DMS 273 treated with DMSO at 0.1 percent for 48 hours (cell line): ENCODE results near the gene UXS1.

Experiments
- DNase-seq: peaks from one replicate; lab custom pipeline; 2025; lab: John Stamatoyannopoulos, UW

UXS1 gene

DNA sequence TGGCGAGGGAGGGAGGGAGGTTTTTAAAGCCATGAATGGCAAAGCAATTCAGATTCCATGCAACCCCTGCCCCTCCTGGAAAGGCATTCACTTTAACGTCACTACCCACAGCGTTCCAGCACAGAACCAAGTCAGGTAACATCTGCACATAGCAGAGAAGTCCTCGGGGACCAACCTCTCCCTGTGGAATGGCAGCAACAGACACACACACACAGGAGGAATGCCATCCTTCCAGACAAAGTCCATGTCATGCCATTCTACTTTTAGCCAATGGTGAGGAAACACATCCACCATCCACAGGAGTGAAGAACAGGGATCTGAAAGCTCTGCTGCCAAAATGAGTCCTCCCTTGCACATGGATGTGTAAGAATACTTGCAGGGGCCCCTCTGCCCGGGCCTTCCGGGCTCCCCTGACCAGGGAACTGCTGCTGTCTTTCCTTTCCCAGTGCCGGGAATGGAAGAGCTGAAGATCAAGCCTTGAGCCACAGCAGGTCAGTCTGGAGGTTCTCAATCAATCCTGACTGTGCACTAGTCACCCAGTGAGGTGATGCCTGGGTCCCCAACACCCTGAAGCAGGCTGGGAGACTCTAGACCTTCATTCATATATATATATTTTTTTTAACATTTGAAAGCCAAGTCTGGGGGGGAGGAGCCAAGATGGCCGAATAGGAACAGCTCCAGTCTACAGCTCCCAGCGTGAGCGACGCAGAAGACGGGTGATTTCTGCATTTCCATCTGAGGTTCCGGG, 63.7 kb downstream of the UXS1 start:
- DNase-seq: no peak

DNA sequence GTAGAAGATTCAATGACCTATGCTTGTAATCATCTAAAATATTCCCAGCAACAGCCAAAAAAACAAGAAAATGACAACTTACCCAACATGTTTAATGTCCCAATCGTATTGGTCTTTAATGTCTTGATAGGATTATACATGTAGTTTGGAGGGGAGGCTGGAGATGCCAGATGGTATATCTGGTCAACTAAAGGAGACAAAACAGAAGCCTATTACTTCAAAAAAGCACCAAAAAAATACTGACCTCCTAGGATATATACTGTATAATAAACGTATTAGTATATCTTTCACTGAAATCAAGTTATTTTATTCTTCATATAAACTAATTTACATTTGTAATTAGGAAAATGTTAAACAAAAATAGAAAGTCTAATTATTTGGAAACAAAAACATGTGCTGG, 64.5 kb downstream of the UXS1 start:
- no peak for DNase-seq

DNA sequence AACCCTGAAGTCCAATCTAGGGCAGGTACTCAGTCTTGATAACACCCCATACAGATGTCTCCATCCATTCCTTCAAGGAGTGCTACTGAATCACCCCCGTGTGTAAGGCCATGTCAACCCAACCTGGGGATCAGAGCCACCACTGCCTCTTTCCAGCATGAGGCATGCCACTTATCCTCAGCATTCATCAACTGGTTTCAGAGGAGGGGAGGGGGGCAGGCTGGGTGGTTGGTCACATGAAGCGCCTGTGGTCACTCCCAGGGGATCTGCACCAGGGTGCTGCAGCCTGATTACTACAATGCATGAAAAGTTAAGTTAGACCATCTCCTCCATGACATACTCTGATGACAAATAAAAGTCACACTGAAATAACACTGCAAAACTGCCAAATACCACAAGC, 65.0 kb downstream of the UXS1 start:
- DNase-seq: no peak

- no peak for DNase-seq
Observed at GRCh38 chr2:106127776-106128268, 66.3 kb downstream of the UXS1 start.

DNA sequence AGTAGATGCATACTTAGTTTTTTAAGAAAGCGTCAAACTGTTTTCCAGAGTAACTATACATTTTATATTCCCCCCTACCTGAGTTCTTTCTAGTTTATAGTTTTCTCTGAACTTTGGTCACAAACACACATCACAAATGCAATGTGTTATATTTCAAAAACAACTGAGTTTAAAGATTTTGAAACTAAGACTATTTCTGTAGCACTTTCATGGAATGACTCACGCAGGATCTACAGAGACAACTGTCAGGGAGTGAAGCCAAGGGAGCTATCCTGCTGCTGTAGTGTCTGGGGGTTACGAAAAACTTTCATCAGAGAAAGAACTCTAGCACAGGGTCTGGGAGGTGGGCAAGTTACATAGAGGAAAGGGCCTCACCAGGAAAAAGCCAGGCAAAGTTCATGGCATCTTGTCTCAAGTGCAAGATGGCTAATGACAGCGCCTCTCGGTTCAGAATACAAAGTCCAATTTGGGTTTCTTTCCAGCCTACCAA, 66.8 kb downstream of the UXS1 start:
- DNase-seq: no peak

DNA sequence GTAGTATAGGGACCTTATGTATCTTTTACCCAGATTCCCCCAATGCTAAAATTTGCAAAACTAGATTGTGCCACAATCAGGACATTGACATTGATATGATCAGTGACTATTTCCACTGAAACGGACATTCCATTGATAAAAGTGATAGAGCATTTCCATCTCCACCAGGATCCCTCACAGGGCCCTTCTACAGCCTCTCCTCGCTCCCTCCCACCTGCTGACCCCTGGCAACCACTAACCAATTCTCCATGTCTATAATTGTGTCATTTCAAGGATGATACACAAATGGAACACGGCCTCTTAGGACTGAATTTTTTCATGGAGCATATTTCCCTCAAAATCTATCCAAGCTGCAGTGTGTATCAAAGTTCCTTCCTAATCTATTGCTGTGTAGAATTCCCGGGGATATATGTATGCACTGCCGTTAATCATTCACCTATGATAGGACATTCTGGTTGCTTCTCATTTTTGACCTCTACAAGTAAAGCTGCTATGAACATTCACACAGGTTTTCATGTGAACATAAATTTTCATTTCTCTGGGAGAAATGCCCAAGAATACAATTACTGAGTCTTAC, 67.3 kb downstream of the UXS1 start:
- DNase-seq: no peak

DNA sequence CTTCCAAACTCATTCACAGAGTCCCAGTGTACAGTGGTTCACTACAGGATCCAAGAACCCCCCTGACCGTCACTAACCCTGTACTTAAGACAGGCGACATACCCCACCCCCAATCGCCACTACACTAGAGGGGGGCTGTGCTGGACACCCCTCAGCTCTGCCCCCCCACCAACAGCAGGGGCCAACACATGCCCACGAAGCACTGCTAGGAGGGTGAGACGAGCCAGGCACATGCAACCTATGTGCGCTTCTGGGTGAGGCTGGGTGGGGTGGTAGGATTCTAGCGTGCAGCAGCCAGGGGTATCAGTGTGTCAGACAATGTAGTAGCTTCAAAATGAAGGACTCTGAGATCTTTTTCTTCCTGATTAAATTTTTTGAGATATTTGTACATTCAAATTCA, 67.8 kb downstream of the UXS1 start:
- no peak for DNase-seq

DNA sequence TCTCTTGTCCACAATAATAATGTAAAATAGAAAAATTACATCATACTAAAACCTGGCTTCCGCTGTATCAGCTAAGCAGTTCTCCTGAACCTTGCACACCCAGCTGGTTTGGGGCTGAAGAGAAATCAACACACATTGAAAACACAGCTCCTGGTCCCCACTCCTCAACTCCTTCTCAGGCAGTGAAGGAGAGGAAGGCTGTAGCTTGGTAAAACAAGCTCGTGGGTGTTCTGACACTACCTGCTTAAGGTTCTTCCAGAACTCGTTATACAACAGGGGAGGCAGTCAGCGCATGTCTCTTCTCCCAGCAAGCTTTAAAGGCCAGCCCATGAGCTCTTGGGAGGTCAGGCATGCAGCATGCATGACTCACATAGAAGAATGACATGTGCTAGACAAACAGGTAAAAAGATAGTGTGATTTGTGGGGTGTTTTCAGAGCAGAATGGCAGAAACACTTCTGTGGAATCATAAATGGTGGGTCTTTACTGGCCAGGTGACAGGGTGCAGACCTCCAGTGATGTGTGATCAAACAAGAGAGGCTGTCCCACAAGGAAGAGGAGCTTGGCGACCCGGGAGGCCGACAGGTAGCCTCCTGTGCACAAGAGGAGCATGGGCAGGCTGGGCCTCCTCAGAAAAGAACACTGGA, 69.1 kb downstream of the UXS1 start:
- DNase-seq: no peak

- no peak for DNase-seq
Observed at GRCh38 chr2:106124106-106124756, 69.9 kb downstream of the UXS1 start.

DNA sequence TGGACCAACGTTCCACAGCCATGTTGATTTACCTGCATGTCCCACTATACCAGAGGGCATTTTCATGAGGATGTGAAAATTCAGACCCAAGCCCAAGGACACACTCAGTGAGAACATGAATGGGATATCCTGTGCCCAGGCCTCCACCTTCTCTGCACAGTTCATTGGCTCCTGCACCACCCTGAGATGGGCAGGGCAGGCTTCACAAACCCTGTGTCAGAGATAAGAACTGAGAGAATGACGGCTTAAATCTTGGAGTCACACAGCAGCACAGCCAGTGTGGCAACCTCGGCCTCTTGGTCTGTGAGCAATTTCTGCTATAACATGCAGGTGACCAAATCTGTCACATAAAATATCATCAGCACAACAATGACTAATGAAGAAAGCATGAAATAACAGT, 71.9 kb downstream of the UXS1 start:
- no peak for DNase-seq

DNA sequence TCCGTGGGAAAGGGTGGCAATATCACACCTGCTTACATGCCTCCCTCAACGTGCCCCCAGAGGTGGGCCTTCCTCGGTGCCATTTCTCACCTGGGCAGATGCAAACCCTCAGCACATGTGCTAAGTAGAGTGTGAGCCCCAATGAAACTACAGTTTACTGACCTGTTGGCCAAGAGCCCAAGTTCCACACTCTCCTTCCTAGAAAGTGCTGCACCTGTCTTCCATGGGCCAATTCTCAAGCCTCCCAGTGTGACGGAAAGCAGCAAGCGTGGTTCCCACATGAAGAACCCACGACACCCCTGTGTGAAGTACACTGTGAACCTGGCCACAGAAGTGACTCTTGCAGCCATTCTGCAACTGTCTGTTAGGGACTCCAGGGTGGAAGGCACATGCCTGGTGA, 73.7 kb downstream of the UXS1 start:
- no peak for DNase-seq

GRCh38 chr2:106119074-106119473, 75.0 kb downstream of the UXS1 start:
- no peak for DNase-seq

DNA sequence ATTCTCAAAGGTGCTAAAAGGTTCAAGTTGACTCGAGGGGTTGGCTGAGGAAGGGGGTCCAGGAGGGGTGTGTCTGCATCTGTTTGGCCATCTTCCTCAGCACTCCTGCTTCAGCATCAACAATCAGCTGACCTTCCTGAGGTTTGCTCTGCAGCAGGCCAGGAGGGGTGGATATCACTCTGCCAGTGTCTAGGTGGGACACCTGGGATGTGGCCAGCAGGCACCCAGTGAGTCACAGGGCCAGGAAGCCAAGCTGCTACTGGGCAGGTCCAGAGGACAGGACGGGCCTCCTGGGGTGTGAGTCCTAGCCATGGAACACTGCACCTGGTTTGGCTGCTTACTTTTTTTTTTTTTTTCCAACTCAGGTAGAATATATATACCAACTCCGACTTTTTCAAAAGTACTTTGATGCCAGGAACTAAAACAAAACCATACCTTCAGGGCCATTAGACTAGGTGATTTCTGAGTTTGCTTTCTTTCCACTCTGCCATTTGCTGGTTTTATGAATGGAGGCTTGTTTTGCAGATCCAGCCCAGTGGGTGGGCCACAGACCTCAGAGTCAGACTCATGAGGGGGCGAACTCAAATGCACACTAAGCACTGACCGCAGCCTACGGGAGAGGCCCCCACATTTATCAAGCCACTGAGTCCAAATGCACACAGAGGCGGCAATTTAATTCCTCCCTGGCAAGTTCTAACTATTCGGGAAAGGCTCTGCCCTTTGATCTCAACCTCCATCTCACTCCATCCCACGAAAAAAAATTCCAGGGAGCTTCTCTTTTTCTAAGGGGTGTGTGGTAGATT, 76.0 kb downstream of the UXS1 start:
- no peak for DNase-seq

DNA sequence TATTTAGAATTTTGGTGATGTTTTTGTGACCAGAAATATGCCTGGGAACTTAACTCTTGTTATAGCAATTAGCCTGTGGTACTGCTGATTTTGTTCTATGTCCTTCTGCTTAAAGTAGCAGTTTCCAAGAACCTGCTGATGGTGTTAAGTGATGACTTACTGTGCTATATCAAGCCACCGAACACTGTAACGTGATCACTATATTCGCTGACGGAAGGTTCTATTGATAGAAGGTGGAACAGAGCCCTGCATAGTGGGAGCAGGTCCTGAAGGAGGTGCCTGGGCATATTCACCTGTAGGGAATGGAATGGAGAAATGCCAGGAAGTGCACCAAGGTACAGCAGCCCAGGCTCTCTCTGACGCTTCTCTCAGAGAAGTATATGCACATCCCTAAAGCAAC, 76.8 kb downstream of the UXS1 start:
- no peak for DNase-seq

DNA sequence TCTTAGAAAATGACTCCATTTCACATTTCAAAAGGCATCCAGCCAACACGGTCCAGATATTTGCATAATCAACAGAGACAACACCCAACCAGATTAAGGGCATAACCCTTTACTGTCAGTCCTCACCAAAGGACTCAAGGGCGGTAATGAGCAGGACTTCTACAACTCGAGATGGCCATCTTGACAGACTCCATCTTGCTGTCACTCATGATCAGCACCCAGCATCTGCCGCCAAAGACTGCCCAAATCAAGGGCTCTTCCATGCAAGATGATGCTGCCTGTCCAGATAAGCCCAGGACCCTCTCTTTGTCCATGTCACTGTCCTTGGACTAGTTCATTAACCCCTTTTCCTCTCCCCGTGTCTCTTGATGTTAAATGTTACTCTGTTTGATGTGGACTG, 77.9 kb downstream of the UXS1 start:
- no peak for DNase-seq

- no peak for DNase-seq
Observed at GRCh38 chr2:106115665-106116064, 78.4 kb downstream of the UXS1 start.

DNA sequence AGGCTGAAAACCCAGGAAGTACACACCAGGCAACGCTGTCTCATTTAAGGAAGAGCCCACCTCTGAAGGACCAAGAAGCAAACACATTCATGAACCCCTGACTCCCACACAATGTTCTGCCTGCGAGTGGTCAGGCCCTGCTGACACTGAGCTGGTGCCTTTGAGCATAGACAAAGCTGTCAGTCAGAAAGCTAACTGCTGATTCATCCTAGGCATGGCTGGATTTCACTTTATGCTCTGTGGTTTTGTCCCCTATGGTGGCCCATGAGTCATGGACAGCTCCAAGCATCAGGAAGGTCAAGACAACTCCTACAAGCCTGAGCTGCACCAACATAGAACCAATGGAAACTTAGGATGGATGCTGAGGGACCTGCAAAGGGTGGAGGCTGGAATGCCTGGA, 78.9 kb downstream of the UXS1 start:
- DNase-seq: no peak

DNA sequence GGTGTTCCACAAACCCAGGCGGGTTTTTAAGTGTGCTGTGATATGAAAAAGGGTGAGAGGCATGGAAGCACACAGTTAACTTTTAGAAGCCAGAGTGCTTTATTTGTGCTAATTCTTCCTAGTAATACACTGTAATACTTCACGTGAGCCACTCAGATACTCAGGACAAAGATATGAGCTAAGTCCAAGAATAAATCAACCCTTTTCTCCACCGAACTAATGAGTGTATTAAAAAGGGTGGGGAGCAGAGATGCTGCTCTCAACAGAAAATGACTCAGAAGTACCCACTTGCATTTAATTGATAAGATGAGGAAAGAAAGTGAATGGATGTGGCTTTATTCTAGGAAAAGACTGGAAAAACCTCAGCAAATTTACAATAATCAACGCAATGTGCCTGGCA, 79.9 kb downstream of the UXS1 start:
- no peak for DNase-seq

DNA sequence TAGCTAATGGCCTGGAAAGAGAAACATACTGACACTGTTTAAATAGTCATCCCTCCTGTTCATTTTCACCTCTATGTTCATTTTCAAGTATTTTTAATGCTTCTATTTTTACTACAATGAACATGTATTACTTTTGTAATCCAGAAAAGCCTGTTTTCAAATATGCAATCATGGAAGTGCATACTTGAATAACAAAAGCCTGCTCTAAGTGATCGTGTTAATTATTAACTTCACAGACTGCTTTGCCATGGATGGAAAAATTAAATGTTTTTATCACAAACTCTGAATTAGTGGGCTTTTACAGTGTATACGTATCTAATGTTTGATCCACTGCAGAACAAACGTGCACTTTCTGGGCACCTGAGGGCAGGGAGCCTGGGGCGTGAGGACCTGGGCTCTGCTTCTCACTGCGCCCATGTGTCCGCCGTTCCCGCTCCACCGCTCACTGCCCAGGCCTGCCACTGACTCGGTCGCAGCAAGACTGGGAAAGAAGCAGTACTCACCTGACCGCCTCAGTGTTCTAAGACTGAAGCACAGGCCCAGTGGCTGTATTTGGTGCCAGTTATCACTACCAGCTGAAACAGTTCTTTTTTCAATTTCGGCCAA, 80.6 kb downstream of the UXS1 start:
- DNase-seq: no peak

DNA sequence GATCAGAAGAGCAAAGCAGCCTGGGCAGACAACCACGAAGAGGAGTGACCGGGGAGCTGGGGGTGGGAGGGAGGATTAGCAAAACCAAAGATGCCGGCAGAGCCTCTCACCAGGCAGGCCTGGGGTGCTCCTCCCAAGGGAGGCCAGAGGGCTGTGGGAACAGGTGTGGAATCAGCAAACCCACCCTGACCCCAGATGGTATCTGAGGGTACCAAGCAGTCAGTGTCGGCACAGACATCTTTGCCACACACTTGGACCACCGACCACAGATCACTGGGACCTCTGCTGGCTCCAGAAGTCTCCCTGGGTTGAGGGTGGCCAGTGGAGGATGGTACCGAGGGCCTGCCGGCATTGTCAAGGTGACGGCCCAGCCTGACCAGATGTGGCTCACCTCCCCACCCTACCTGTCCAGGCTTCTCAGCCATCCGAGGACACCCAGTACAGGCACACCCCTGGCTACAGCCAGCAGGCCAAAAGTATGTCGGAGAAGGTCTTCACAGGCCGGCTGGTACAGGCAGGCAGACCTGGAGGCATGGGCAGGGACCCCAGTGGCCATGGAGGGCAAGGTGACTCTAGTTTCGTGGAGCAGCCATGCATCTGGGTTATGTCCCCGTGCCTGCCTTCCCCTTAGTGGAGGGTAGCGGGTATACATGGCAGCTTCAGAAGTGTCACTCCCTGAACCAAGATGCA, 82.1 kb downstream of the UXS1 start:
- DNase-seq: no peak
